BJ (cell line): ENCODE measurements around the gene CENPN. TPM values are rescaled to one million over a fixed set of nuclear protein-coding genes. Genes with fewer than 3 reads are reported as not detected.

Experiments
- CTCF ChIA-PET: fragments of 350-600 bp; formaldehyde crosslinking; extraction: SDS; loops from one replicate; lab custom pipeline; 2021; ENCODE audit warnings: antibody characterized with exemption, inconsistent platforms; lab: Yijun Ruan, JAX
- POLR2A ChIA-PET: fragments of 300-600 bp; sonication (Branson Sonifier 250); formaldehyde crosslinking; extraction: SDS; loops from one replicate; lab custom pipeline; 2021; ENCODE audit warnings: antibody characterized with exemption; lab: Charles Lee
- DNase-seq: peaks from one replicate; pipeline ENCODE4 v3.0.0-alpha.2; 2011; ENCODE audit warnings: low read depth
- H3K27me3 ChIP-seq: 2 replicates; pipeline ENCODE4 v1.6.0; 2011; ENCODE audit warnings: low read length; ENCODE audit not compliant: control insufficient read depth, insufficient read depth
- H3K36me3 ChIP-seq: 2 replicates; pipeline ENCODE4 v1.5.1; 2011; ENCODE audit warnings: low read length; ENCODE audit not compliant: control insufficient read depth, insufficient read depth
- H3K4me3 ChIP-seq: 2 replicates; pipeline ENCODE4 v1.5.1; 2011; ENCODE audit warnings: low read depth, mild to moderate bottlenecking, control low read depth, low read length
- CTCF ChIP-seq: IDR thresholded peaks from 2 replicates; pipeline ENCODE4 v1.5.1; 2011; ENCODE audit warnings: low read depth, mild to moderate bottlenecking, control low read depth, inconsistent platforms, low read length, moderate library complexity; ENCODE audit not compliant: insufficient read depth
- polyA plus RNA-seq: library from polyadenylated mRNA; depleted of rRNA; stranded (reverse); fragments of >200 nt; gene quantifications from 2 replicates; pipeline ENCODE4 v1.2.3, GENCODE V29; 2011

CENPN gene
- polyA plus RNA-seq, 1 experiment: 24.8 TPM

GRCh38 chr16:80990978-80991377 lies 16.0 kb upstream of the CENPN start:
- DNase-seq: no peak

GRCh38 chr16:80991792-80992430 lies 15.1 kb upstream of the CENPN start:
- Histone ChIP-seq H3K4me3 (no peak overlapping the region), H3K27me3 (no peaks in the 10 kb centered on the region), H3K36me3 (no peaks in the 10 kb centered on the region; the same call in 1 of the 2 replicates)
- no peak for DNase-seq
- ChIA-PET CTCF (interaction anchor here (1.7 to 3.3 kb wide), 2 partner anchors 12 to 17 kb away, joined by 6 to 25 read pairs; no protein-coding TSS in a partner anchor), POLR2A (no interaction called here)
- TF ChIP-seq CTCF: no peak

More at GRCh38 chr16:80990978-80991377, 16.0 kb upstream of the CENPN start:
- Histone ChIP-seq H3K36me3 (no peaks in the 10 kb centered on the region; the same call in 1 of the 2 replicates), H3K4me3 (no peak overlapping the region), H3K27me3 (no peaks in the 10 kb centered on the region)
- POLR2A ChIA-PET: no interaction called here
- no peak for TF ChIP-seq CTCF
- CTCF ChIA-PET: interaction anchor here (1.3 to 1.9 kb wide), 3 partner anchors 12 to 16 kb away, joined by 4 to 8 read pairs (median 6); no protein-coding TSS in a partner anchor

- CTCF ChIA-PET: interaction anchor here (0.6 to 3.3 kb wide), 5 partner anchors 11 to 74 kb away, joined by 3 to 25 read pairs (median 4); no protein-coding TSS in a partner anchor
- Histone ChIP-seq H3K27me3 (no peaks in the 10 kb centered on the region), H3K36me3 (no peaks in the 10 kb centered on the region; the same call in 1 of the 2 replicates), H3K4me3 (no peak overlapping the region)
- TF ChIP-seq CTCF: no peak
- no peak for DNase-seq
- POLR2A ChIA-PET: no interaction called here
Observed at GRCh38 chr16:80992676-80993293, 14.2 kb upstream of the CENPN start.

GRCh38 chr16:80993307-80993706 lies 13.7 kb upstream of the CENPN start:
- TF ChIP-seq CTCF: no peak
- ChIA-PET CTCF (interaction anchor here (0.9 to 3.3 kb wide), 5 partner anchors 10 to 69 kb away, joined by 4 to 25 read pairs (median 4); no protein-coding TSS in a partner anchor), POLR2A (interaction anchor here (0.6 kb wide), 1 partner anchor 31 kb away, joined by 3 read pairs; no protein-coding TSS in a partner anchor)
- Histone ChIP-seq H3K36me3 (no peaks in the 10 kb centered on the region; the same call in 1 of the 2 replicates), H3K4me3 (0 out of 2 replicates have a peak overlapping the region, but pooled peaks have one; percentile 3), H3K27me3 (no peaks in the 10 kb centered on the region)
- DNase-seq: peak; percentile 59

GRCh38 chr16:80993834-80994233 lies 13.2 kb upstream of the CENPN start:
- TF ChIP-seq CTCF: no peak
- CTCF ChIA-PET: interaction anchor here (0.9 to 3.3 kb wide), 5 partner anchors 10 to 69 kb away, joined by 4 to 25 read pairs (median 4); no protein-coding TSS in a partner anchor
- H3K36me3 ChIP-seq: no peaks in the 10 kb centered on the region; the same call in 1 of the 2 replicates
- POLR2A ChIA-PET: interaction anchor here (0.6 kb wide), 1 partner anchor 31 kb away, joined by 3 read pairs; no protein-coding TSS in a partner anchor
- H3K4me3 ChIP-seq: 0 out of 2 replicates have a peak overlapping the region, but pooled peaks have one; percentile 3
- H3K27me3 ChIP-seq: no peaks in the 10 kb centered on the region
- no peak for DNase-seq
